ENCODE measurements around the gene PTPRN2. TPM values are rescaled to one million over a fixed set of nuclear protein-coding genes. Genes with fewer than 3 reads are reported as not detected.
"Not testable (repeated sequence)": the region's sequence is repeated elsewhere in the genome, so short reads cannot be mapped to it uniquely, and the experiment has no call there.

The PTPRN2 gene
- total RNA-seq, 1 donor from 2014 or later: 2.4 TPM

GRCh38 chr7:158257516-158258410, 329.9 kb downstream of the PTPRN2 start:
- no peak for DNase-seq (ENCODE audit: low read depth in 2 of 2)

- DNase-seq (ENCODE audit: low read depth in 2 of 2): no peak
Measured at GRCh38 chr7:158257001-158257400, 330.6 kb downstream of the PTPRN2 start.

GRCh38 chr7:158256091-158256816, 331.4 kb downstream of the PTPRN2 start:
- DNase-seq (ENCODE audit: low read depth in 2 of 2): no peak

GRCh38 chr7:158255558-158255957, 332.1 kb downstream of the PTPRN2 start:
- no peak for DNase-seq (ENCODE audit: low read depth in 2 of 2)

GRCh38 chr7:158255156-158255555, 332.5 kb downstream of the PTPRN2 start:
- DNase-seq (ENCODE audit: low read depth in 2 of 2): no peak

GRCh38 chr7:158253670-158254045, 334.0 kb downstream of the PTPRN2 start:
- not testable (repeated sequence) for DNase-seq (ENCODE audit: low read depth in 2 of 2)

GRCh38 chr7:158252837-158253669, 334.6 kb downstream of the PTPRN2 start:
- no peak for DNase-seq (ENCODE audit: low read depth in 2 of 2)

GRCh38 chr7:158252081-158252836, 335.4 kb downstream of the PTPRN2 start:
- DNase-seq (ENCODE audit: low read depth in 2 of 2): no peak

GRCh38 chr7:158251061-158251965, 336.3 kb downstream of the PTPRN2 start:
- DNase-seq (ENCODE audit: low read depth in 2 of 2): no peak

- DNase-seq (ENCODE audit: low read depth in 2 of 2): no peak
Measured at GRCh38 chr7:158249692-158250091, 337.9 kb downstream of the PTPRN2 start.

- DNase-seq (ENCODE audit: low read depth in 2 of 2): no peak
Measured at GRCh38 chr7:158248816-158249215, 338.8 kb downstream of the PTPRN2 start.

GRCh38 chr7:158247758-158248487, 339.7 kb downstream of the PTPRN2 start:
- no peak for DNase-seq (ENCODE audit: low read depth in 2 of 2)

- no peak for DNase-seq (ENCODE audit: low read depth in 2 of 2)
Measured at GRCh38 chr7:158246960-158247673, 340.5 kb downstream of the PTPRN2 start.

- no peak for DNase-seq (ENCODE audit: low read depth in 2 of 2)
Measured at GRCh38 chr7:158246272-158246959, 341.2 kb downstream of the PTPRN2 start.

- no peak for DNase-seq (ENCODE audit: low read depth in 2 of 2)
Measured at GRCh38 chr7:158245724-158246041, 341.9 kb downstream of the PTPRN2 start.

GRCh38 chr7:158244873-158245723, 342.5 kb downstream of the PTPRN2 start:
- no peak for DNase-seq (ENCODE audit: low read depth in 2 of 2)

GRCh38 chr7:158244430-158244829, 343.2 kb downstream of the PTPRN2 start:
- DNase-seq (ENCODE audit: low read depth in 2 of 2): no peak
